Activated CD8-positive, alpha-beta memory T cell treated with anti-CD3 and anti-CD28 coated beads, Interleukin-2, amount 50 U/mL, for 1 hour (primary cell): ENCODE results near the gene FBXL17.

Source experiments
- DNase-seq: peaks from one replicate; pipeline ENCODE4 v3.0.0-alpha.2; 2020; ENCODE audit errors: extremely low read depth

Gene FBXL17

DNA sequence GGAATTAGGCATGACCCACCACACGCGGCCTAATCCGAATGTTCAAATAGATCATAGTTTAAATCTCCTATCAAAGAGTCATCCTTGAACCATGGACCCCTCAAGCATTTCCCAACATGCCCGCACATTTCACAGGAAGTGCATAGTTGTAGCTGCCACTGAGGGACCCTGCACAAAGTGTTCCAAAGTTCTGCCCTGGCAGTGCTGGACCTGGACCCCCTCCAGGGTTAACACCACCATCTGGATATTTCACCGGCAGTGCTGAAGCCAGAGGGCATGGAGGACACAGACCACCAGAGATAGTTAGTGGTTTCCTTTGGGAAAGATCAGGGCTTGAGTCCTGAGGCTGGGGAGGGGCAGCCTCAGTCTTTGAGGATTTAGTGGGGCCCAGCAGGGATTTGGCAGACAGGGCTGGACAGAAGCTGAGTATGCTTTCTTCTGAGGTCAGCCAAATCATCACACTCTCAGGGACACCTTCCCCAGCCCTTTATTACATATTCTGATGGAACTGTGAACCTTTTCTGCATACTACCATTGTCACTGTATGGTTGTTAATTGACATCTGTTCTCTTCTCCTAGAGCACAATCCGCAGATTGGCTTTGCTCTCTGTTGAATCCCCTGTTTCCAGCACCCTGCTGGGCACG lies 567.6 kb downstream of the FBXL17 start:
- DNase-seq, result no peak

DNA sequence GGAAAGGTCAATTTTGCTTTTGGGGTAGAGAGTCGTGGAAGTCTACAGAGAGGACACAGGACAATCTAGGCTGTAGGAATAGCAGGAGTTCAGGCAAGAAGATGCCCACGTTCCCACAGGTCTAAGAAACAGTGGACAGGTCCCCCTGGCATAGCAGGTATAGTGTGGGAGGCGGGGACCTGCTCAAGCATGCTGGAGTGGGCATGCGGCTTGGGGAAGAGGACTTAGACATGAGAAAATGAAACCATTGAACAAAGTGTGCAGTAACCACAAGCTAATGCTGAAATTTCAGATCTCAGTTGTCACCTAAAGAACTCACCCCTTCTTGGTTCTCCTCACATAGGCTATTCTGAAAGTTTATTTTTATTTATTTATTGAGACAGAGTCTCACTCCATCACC lies 568.3 kb downstream of the FBXL17 start:
- no peak for DNase-seq

DNA sequence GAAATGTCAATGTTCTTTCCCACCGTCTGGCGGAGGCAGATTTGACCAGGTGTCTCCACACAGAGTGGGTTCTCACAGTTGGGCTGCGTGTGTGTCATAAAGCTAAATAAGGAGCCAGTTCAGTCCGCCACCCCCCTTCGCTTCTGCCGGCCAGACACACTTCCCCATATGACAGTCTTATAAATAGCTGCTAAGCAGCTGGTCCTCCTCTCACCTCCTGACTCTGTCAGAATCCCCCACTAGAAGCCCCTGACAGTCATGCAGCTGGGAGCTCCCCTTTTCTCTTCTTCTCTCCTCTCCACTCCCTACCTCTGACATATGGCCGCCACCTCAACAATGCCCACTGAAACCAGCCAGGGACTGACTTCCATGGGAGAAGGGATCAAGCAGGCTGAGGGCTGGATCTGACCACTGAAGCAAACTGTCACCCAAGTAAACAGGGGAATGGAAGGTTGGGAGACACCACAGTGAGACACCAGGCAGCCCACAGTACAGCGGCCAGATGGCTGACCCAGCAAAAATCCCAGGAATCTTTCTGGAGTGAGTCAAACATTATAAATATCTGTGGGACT lies 569.2 kb downstream of the FBXL17 start:
- DNase-seq, result no peak

DNA sequence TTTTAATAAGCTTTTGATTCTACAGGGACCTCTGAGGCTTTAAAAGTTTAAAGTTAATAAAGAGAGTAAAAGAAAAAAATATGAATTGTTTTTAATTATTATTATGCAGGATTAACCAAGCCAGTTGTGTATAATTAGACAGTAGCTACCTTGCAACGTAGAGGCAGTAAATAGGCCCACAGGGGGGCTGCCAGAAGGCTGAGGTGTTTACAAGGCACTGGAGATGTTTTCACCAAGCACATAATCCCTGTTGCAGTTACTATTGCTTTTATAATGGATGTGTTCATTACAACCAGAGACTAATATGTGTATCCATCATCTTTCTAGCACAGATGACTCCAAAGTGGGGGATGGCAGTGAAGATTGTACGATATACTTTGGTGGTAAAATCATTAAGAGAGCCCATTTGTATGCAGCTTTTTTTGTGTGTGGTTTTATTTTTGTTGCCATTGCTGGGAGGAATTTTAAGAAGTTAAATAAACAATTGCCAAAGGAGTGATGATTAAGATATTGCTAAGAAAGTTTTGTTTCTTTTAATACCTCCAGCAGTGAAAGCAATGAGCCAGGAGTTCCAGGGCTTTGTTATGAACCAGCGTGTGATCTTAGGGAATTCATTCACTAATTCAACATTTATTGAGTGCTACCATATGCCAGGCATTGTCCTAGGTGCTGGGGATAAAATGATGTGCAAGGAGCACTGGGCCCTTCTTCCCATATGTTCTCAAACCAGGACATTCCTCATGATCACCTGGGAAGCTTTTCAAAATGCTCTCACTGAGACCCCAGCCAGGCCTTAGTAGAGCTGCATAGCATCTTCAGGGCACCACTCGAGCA lies 572.5 kb downstream of the FBXL17 start:
- no peak for DNase-seq
